HG02973 (cell line): ENCODE data around the gene TMEM179.

Experiments
- ATAC-seq: cut with Tn5 transposase; IDR thresholded peaks from one replicate; pipeline ENCODE4 v1.9.1; 2021; ENCODE audit warnings: moderate library complexity; ENCODE audit not compliant: unreplicated experiment

The TMEM179 gene

DNA sequence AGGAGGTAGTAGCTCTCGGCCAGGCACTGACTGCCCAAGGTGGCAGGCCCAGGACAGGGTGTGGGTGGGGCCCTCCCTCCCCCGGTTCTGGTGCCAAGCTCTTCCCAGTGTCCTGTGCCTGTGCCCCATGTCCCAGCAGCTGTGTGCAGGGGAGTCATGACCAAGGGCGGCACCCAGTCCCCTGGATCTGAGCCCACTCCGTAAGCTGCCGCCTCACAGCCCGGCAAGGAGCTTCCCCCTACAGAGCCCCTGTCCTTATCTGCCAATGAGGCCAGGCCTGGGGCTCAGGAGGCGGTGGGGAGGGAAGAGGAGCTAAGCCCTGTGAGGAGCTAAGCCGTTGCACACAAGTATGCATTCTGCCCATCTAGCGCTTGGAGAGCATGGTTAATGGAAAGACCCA is 30.6 kb downstream of the TMEM179 start:
- ATAC-seq, result no peak

DNA sequence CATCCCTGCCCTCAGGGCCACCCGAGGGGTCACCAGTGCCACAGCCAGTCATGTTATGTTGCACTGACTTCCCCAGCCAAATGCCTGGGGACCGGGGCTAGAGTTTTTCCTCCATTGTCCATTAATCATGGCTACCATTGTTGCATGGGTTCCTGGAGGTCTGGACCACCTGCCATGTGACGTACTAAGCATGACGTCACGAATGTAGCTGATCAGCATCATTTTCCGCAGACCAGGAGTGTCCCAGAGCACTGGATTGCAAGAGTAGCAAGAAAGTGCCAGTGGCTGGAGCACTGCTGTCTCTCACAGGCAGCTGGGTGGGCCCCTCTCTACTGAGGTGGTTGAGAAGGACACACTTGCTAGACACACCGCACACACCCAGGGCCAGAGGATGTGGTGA is 31.9 kb downstream of the TMEM179 start:
- no peak for ATAC-seq

DNA sequence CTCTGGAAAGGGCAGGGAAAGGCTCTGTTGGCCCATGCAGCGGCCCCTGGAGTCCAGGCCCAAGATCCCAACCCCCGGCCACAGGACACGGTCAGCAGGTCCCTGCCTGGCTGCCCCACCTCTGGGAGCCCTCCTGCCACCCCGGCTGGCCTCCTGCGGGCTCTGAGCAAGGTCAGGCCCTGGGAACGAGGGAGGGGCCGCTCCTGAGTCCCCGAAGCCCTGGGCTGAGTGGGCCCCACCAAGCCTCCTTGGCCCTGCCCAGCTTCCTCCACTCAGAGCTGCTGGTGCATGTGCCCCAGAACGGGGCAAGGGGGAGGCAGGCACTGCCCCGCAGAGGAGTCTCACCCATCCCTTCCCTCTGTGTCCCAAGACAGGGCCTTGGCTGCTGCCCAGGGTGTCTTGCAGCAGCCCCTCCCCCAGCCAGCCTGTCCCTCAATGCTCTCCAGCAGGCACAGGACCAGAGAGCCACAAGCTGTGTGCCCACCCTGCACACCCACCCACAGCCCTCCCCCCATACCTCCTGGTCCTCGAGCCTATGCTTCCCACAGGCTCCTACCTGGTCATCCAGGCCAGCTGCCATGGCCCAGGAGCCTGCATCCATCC is 32.4 kb downstream of the TMEM179 start:
- ATAC-seq, result no peak

DNA sequence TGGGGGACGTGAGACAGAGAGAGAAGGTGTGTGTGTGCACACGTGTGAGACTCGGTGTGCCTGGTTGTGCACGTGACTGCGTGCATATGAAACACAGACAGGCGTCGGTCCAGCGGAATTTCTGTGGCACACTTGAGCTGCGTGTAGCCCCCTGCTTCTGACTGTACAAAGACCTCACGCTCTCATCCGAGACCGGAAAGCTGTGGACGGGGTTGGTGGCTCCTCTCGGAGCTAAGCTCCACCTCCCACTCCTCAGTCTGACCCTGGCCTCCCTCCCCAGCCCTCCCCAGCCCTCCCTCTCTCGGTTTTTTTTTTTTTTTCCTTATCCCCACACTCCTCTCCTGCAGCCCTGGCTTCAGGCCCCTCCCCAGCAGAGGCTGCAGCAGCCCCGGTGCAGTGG is 33.3 kb downstream of the TMEM179 start:
- no peak for ATAC-seq

DNA sequence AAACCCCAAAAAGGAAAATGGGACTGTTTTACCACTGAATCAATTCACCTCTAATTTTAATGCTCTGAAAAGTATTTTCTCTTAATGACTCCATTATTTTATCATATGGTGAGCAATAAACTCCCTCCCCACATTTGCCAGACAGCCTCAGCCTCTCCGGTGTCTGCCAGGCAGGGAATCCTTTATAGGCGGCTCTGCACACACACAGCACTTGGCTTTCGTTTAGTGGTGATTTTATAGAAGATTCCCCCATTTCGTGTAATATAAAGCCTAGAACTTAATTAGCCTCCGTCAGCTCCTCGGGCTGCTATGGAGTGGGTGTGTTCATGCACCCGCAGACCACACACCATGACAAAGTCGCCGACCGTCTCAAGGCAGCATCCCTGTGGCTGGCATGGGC is 35.1 kb downstream of the TMEM179 start:
- no peak for ATAC-seq

DNA sequence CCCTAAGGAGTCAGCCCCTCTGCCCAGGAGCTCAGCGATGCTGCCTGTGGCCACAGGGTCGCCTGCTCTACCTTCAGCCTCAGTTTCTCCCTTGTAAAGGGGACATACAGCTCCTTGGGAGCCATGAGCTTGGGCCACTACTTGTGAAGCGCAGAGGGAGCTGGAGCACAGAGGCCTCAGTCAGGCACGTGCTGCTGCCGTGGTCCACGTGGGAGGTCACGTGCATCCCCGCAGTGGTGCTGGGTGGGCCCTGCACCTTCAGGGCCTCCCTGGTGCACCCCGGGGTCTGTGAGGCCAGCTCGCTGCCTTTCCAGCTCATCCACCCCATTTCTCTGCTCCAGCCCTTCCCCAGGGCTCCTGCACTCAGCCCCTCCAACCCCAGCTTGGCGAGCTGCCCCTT is 36.0 kb downstream of the TMEM179 start:
- no peak for ATAC-seq

DNA sequence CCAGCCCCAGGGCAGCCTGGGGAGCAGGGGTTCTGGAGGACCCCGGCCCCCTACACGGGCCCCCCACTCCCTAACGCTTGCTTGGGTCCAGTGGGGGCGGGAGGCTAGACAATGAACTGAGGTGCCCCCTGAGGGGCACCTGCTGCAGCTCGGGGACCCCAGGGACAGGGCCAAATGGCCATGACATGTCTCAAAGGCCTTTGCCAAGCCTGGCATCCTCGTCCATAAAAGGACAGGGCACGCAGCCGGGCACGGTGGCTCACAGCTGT is 36.7 kb downstream of the TMEM179 start:
- no peak for ATAC-seq

DNA sequence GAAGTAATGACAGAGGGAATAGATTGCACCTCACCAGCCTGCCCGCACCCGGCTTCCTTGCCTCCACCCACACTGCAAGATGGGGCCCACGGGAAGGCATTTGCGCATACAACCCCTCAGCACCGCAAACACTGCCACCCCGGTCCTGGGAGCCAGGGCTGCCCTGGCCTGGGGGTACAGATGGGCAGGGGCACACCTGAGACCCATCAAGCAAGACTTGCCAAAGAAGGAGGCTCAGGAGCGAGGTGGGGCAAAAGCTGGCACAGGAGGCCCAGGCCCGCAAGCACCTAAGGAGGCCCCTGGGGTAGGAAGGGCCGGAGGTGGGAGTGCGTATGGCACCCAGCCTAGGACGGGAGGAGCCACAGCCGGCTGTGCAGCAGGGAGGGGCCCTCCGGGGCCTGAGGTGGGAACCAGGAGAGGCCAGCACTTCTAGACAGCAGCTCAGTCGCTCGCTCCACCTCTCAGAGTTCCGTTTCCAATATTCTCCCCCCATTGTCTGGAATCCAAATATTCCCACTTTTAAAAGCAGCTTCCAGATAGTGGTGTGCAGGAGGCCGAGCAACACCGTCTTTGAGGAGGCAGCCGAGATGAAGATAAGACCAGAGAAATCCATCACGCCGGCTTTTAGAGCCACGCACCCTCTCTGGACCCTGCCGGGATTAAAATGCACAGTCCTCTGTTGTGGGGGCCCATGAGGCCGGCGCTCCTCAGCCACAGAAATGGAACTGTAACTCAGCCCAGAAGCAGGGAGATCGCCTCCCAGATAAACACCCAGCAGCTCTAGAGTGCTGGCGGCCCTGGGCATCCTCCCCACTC is 37.2 kb downstream of the TMEM179 start:
- no peak for ATAC-seq

DNA sequence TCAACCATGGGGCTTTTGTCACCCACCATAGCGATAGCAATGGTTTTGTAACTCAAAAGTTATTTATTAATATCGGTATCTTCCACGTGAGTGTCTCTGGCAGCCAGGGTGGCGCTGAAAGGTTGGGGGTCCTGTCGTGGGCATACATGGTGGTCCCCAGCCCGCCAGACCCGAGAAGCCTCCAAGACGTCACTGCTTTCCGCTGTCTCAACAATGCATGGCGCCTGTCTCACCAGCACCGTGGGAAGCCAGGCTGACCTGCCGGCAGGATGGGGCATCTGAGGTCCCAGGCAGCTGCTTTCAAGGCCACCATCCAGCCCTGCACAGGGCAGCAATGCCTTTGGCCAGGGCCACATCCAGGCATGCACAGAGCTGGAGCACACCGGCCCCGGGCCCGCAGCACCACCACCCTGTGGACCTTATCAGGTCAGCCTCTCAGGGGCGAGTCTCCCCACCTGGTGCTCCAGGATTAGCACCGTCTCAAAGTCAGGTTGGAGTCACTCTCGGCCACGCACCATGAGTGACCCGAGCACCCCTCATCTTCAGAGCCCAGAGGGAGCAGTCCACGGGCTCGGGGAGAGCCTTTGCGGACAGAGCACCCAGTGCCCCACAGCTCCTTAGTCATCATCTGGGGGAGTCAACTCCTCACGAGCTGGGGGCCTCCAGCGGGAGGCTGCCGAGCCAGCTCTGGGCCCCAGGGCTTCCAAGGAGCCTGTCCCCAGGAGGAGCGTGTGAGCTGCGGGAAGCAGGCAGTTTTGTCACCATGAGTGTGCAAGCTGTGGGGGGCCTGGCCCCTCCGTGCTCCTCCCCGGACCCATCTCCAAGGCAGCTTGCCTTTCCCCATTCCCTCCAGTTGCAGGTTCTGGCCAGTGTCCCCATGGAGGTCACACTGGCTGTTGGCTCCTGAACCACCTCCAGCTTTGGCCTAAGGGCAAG is 39.6 kb downstream of the TMEM179 start:
- ATAC-seq, result no peak

DNA sequence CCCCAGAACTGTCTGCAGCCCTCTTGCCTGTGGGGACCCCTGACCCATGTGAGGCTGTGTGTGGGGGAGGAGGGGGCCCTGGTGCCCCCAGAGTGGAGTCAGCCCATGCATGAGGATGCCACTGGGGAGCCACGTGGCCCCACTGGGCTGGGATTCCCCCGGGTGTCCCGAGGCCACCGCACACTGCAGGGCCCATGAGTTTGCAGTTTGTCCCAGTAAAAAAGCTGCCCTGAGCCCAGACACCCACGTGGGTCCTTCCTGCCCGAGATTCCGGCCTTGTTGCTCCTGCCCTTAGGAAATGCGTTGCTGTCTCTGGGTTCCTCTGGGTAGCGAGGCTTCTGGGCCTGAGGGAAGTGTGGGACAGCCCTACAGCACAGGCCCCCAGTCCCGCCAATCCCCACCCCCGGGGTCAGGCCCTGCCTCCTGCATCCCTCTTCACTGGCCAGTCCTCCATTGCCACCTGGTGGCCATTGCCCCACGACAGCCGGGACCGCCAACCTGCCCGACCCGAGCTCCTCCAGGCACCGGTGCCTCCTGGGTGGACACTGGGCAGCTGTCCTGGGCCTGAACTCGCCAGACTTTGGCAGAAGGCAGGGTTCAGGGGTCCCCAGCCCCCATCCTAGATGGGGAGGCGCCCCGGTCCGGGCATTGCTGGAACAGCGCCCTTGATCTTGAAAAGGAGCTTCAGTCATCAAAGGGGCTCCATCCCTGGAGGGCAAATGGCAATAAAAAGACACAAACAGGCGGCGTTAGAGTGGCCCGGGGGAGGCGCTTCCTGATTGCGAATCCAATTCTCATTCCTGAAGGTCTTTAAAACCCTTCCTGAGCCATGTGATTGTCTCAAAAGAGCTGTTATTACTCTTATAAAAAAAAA is 40.6 kb downstream of the TMEM179 start:
- no peak for ATAC-seq

DNA sequence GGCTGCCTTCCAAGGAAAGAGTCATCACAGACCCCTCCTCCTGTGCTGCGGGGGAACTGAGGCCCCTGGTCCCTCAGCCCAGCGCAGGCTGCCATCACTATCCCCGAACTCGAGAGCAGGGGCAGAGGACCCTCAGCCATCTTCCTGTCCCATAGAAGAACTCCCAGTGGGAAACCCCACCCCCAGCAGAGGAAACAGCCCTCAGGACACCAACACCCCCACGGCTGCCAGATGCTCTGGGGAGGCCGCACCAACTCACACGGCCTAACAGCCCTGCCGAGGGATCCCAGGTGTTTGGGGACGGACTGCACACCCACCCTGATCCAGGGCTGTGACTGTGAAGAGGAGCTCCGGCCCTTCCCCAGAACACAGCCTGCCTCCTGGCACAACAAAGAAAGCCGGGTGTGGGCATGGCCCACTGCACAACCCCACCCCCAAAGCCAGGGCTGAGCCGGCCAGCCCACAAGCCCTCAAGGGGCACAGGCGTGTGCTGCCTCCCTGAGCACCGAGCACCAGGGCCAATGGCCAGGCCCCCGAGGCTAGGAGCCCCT is 41.3 kb downstream of the TMEM179 start:
- no peak for ATAC-seq

DNA sequence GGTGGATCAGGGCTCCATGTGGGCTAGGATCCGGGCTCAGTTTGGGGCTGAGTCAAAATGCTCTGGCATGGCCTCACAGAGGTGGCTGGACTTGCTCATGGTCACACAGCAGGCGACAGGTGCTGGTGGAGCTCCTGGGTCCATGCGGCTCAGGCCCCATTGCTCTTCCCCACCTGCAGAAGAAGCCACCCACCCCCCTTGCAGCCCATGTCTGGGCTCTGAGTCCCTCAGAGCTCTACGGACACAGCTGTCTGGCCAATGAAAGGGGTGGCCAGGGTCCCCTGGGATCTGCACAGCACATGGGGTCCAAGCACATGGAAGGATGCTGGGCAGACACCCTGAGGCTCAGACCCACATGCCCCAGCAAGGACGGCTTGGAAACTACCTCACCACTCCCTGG is 42.0 kb downstream of the TMEM179 start:
- ATAC-seq, result no peak

DNA sequence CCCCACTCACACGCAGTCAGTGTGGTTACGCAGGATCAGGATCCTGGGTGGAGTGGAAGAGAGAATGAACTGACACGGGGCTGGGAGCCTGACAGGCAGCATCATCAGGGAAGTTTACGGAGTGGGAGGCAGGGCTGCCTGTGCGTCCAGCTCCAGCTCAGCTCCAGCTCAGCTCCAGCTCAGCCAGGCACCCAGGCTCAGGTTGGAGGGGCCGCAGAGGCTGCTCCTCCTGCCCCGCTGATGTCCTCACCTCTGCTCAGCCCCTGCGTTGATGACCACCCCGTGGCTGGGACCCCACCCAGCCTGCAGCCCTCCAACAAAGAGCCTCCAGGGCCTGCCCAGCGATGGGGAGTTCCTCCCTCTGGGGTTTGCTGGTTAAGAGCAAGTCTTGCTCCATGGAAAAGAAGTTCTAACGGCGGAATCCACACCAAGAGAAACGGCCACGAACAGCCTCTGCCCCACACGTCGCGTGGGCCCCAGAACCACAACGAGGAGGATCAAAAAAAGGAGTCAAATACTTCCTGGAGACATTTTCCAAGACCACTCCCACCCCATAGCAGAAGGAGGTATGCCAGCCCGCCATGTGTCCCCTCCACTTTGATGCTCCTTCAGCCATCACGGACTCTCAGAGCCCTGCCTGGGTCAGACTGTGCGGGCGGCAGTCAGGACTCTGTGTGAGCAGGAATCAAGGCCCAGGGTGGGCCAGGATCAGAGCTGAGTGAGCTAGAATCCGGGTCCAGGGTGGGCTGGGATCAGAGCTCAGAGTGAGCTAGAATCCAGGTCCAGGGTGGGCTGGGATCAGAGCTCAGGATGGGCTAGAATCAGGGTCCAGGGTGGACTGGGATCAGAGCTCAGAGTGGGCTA is 42.7 kb downstream of the TMEM179 start:
- ATAC-seq, result no peak

DNA sequence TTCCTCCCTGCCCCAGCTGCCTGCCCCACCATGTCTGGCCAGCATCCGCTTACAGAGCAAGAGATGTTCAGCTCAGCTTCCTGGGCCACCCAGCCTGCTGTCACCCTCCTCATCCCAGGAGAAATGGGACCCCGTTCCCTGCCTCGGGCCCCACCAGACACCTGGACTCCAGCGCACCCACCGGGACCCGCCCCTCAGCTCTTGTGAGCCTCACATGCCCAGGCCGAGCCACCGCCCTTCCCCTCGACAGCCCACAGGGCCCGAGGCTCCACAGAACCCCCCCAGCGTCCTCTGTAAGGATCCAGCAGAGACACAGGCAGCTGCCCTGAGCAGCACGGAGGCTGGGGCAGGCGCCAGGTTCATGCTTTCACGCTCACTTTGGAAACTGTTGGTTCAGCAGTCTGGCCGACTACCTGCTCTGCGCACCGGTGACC is 43.4 kb downstream of the TMEM179 start:
- no peak for ATAC-seq

DNA sequence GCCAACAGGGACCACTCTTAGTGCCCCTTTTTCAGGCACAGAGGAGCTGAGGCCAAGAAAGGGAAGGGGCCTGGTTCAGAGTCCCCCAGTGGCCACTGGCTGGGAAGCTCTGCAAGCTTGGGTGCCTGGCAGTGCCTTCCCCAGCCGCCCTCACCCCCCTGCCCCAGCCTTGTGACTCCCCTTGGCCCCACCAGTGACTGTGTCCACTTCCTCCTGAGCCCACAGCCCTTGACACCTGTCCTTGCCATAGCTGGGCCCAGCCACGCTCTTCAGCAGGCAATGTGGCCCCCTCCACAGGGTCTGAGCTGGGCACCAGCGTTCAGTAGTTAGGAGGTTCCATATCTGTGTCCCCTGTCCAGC is 44.0 kb downstream of the TMEM179 start:
- no peak for ATAC-seq

DNA sequence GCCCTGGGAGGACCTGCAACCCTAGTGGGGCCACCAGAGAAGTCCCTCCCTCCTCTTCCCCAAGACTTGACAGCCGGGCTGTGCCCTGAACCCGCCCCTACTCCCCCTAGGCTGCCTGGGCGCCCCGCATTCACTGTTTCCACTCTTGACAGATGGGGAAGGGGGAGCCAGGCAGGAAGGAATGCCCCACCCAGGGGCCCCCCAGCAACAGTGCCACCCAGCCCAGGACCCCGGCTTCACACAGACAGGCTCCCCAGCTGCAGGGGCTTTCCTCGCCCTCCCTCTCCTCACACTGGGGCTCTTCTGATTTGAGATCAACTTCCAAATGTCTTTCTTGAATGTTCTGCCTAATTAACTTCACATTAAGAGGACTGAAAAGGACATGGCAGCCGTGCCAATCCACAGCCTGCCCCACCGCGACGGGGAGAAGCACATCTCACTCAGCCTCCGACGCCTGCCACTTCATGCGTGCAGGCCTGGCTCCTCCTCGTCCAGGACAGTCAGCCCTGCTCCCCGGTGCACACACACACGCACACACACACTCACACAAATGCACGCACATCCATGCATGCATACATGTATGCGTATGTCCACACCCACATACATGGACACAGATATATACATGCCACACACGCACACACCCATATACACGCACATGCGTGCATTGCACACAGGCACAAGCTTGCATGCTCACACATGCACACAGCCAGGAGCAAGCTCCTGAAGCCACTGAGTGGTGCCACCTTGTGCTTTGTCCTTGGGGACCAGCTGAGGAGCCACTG is 44.6 kb downstream of the TMEM179 start:
- ATAC-seq, result no peak

DNA sequence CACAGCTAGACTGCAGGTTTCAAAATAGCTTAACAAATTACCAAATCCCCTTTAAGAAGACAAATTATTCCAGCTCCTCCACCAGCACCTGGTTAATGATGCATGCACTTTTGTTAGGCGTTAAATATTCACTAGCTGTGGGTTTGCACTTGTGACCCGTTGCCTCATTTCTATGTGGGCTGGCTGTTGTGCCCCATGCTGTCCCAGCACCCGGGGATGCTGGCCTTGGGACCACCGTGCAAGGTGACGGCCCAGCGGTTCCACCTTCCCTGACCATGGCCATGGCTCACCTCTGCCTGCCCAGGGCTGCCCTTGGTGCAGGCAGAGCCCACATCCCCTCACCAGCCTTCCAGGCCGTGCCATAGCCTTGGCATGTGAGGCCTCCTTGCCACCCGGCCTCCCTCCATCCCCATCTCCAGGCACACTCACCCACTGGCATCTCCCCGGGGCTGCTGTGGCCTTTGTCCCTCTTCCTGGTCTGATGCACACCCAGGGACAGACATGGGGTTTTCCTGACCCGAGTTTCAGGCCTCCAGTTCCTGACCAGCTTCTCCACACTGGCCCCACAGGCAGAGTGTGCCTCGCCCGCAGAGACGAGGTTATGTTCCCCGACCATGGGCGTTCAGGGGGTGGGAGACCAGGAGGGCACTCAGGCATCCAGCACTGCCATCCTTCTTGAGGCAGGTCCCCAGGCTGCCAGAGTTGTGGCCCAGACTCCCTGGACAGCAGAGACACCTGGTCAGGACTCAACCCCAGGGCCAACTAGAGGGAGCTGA is 45.4 kb downstream of the TMEM179 start:
- ATAC-seq, result no peak
